ENCODE measurements around the gene ICAM5. TPM values are rescaled to one million over a fixed set of nuclear protein-coding genes. Genes with fewer than 3 reads are reported as not detected.

The ICAM5 gene
- polyA plus RNA-seq, 4 donors = 0.10 to 0.54 (median 0.52) TPM; not detected in 1

DNA sequence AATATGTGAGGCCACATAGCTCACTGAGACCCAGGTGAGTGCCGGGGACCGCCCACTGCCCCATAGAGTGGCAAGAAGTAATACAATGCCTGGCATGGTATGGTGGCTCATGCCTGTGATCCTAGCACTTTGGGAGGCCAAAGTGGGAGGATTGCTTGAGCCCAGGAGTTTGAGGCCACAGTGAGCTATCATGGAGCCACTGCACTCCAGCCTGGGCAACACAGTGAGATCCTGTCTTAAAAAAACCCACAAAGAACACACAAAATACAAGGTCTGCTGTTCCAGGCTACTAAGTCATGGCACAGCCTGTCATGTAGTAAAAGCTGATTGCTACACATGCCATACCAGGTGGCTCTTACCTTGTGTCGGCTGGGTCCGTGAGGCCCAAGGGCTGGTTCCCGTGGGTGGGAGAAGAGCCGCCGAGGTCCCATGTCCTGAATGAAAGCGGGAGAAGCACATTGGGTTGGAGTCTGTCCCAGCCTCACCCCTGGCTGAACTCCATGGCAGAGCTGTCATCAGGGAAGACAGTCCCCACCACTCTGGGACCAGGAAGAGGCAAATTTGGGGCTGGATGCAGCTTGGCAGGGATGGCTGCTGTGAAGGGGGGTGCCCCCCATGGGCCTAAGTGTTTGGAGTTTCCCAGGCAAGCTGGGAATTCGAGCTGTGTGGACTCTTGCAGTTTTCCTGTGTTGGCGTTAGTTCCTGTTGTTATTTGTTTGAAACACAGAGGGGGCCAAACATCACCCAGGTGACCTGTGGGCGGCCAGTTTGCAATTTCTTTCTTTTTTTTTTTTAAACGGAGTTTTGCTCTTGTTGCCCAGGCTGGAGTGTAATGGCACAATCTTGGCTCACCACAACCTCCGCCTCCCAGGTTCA is 29.3 kb downstream of the ICAM5 start:
- WGBS, 3 donors = 91 to 93% (median 91%) methylated on average over 13 of the region's 13 CpGs
- FAIRE-seq (no peak), DNase-seq (no peak)
- Histone ChIP-seq H3K27ac (ENCODE audit: low read depth in 1 of 3, low read length in 2 of 3) (no peak overlapping the region), H3K9me3 (ENCODE audit: control insufficient read depth in 2 of 2, insufficient read depth in 1 of 2, low read depth in 1 of 2, low read length in 1 of 2) (no peaks in the 10 kb centered on the region), H3K36me3 (ENCODE audit: control insufficient read depth in 3 of 3, insufficient read depth in 2 of 3, low read depth in 1 of 3, low read length in 3 of 3) (peaks cover 12 to 82% (median 20%) of the 10 kb centered on the region in 3 donors), H3K4me1 (ENCODE audit: control insufficient read depth in 3 of 3, insufficient read depth in 2 of 3, low read depth in 1 of 3, low read length in 2 of 3) (peaks cover 0 to 24% (median 6%) of the 10 kb centered on the region in 3 donors), H3K4me3 (ENCODE audit: low read depth in 1 of 3, low read length in 3 of 3) (no peak overlapping the region), H3K27me3 (ENCODE audit: control insufficient read depth in 3 of 3, insufficient read depth in 3 of 3, low read length in 3 of 3) (no peaks in the 10 kb centered on the region)

DNA sequence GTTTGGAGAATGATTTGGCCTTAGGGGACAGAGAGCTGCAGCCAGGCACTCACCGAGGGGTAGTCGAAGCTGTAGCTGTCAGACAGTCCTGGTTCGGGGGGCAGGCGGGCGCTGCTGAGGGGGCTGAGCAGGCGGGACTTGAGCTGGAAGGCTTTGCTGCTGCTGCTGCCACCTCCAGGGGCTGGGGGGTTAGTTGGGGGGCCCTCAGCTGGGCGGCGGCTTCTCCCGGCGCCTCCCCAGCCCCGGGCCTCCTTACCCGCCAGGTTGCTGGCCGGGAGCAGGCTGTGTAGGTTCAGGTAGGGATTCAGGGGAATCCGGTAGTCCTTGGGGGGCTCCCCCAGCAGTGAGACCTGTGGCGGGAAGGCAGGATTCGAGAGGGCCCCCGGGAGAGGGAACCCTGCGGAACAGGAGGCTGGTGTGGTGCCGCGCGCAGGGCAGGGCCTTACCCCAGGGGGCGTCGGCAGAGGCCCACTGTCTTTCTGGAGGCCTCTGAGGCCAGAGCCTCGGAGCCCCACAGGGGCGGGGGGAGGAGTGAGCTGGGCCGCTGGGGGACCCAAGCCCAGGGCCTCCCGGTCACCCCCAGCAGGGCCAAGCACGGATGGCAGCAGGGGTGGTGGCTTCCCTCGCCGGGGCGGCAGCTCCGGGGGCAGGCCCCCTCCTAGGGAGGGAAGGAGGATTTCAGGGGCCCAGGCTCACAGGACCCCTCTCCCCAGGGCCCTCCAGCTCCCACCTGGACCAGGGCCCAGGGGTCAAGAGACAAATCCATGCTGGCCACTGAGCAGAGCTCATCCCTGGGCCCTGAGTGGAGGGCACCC is 31.1 kb downstream of the ICAM5 start:
- no peak for FAIRE-seq
- H3K4me1 ChIP-seq (ENCODE audit: control insufficient read depth in 3 of 3, insufficient read depth in 2 of 3, low read depth in 1 of 3, low read length in 2 of 3) = peaks cover 0 to 24% (median 6%) of the 10 kb centered on the region in 3 donors
- no peaks in the 10 kb centered on the region for H3K27me3 ChIP-seq (ENCODE audit: control insufficient read depth in 3 of 3, insufficient read depth in 3 of 3, low read length in 3 of 3)
- WGBS, 3 donors = 89 to 94% (median 94%) methylated on average over 27 to 32 of the region's 32 CpGs
- no peaks in the 10 kb centered on the region for H3K9me3 ChIP-seq (ENCODE audit: control insufficient read depth in 2 of 2, insufficient read depth in 1 of 2, low read depth in 1 of 2, low read length in 1 of 2)
- no peak for DNase-seq
- peak overlapping the region; percentile 72 to 86 (median 75) for H3K27ac ChIP-seq (ENCODE audit: low read depth in 1 of 3, low read length in 2 of 3)
- H3K4me3 ChIP-seq (ENCODE audit: low read depth in 1 of 3, low read length in 3 of 3) = no peak overlapping the region
- H3K36me3 ChIP-seq (ENCODE audit: control insufficient read depth in 3 of 3, insufficient read depth in 2 of 3, low read depth in 1 of 3, low read length in 3 of 3) = peaks cover 12 to 99% (median 22%) of the 10 kb centered on the region in 3 donors

DNA sequence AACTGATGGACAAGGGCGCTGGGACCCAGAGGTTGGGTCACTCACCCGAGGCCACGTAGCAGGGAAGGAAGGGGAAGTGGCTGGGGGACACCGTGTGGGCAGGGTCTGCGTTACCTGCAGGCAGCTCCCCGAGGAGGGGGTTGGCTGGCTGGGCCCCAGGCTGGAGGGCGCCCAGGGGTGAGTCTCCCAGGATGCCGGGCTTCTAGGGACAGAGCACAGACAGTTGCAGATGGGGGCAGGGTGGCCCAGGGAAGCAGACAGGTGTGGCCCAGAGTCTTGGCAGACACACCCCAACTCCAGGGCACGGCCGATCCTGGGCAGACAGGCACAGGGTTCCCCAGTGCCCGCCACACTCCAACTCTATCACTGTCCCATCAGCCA is 31.7 kb downstream of the ICAM5 start:
- H3K4me3 ChIP-seq (ENCODE audit: low read depth in 1 of 3, low read length in 3 of 3) = no peak overlapping the region
- H3K36me3 ChIP-seq (ENCODE audit: control insufficient read depth in 3 of 3, insufficient read depth in 2 of 3, low read depth in 1 of 3, low read length in 3 of 3) = peaks cover 14 to 99% (median 23%) of the 10 kb centered on the region in 3 donors
- no peaks in the 10 kb centered on the region for H3K27me3 ChIP-seq (ENCODE audit: control insufficient read depth in 3 of 3, insufficient read depth in 3 of 3, low read length in 3 of 3)
- H3K4me1 ChIP-seq (ENCODE audit: control insufficient read depth in 3 of 3, insufficient read depth in 2 of 3, low read depth in 1 of 3, low read length in 2 of 3) = peaks cover 0 to 20% (median 6%) of the 10 kb centered on the region in 3 donors
- 49 to 73% (median 54%) methylated on average over 11 of the region's 11 CpGs for WGBS, 3 donors
- no peaks in the 10 kb centered on the region for H3K9me3 ChIP-seq (ENCODE audit: control insufficient read depth in 2 of 2, insufficient read depth in 1 of 2, low read depth in 1 of 2, low read length in 1 of 2)
- no peak for FAIRE-seq
- peak; percentile 63 to 79 for DNase-seq
- H3K27ac ChIP-seq (ENCODE audit: low read depth in 1 of 3, low read length in 2 of 3) = peak overlapping the region; percentile 72 to 86 (median 75)

DNA sequence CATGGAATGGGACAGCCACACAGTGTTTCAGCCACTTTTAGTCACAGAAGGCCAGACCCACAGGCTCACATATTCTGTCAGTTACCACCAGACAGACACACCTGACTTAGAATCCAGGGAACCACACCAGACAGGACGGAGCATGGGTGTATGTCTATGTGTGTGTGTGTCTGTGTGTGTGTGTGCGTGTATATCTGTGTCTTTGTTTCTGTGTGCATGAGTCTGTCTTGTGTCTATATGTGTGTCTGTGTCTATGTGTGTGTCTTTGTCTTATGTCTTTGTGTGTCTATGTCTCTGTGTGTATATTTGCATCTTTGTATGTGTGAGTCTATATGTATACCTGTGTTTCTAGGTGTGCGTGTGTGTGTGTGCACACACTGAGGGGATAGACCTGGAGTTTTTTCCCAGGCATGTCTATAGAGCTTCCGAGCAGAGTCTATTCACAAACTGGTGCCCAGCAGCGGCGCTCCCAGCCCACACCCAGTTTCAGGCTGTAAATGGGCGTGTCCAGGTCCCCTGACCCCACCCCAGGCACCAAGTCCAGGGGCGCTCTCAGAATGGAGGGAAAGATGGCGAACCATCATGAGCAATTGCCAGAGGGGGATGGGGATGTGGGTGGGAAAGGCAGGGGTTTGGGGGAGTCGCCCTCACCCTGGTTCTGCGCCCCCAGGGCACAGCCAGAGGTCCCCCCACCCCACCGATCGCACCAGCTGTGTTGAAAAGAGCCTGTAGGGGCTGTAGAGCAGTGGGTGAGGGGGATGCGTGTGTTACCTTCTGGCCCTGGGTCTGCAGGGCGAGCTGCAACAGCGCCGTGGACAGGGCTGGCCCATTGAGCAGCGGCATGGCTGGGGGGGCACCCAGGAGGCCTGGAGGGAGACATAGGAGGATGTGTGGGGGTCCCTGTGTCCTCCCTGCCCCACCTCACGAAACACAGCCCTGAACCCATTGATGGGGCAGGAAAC is 32.4 kb downstream of the ICAM5 start:
- H3K4me1 ChIP-seq (ENCODE audit: control insufficient read depth in 3 of 3, insufficient read depth in 2 of 3, low read depth in 1 of 3, low read length in 2 of 3) = peaks cover 0 to 20% (median 6%) of the 10 kb centered on the region in 3 donors
- DNase-seq (peak; percentile 91 to 92), FAIRE-seq (no peak)
- 48 to 78% (median 67%) methylated on average over 18 to 19 of the region's 19 CpGs for WGBS, 3 donors
- H3K27me3 ChIP-seq (ENCODE audit: control insufficient read depth in 3 of 3, insufficient read depth in 3 of 3, low read length in 3 of 3) = no peaks in the 10 kb centered on the region
- H3K9me3 ChIP-seq (ENCODE audit: control insufficient read depth in 2 of 2, insufficient read depth in 1 of 2, low read depth in 1 of 2, low read length in 1 of 2) = no peaks in the 10 kb centered on the region
- H3K4me3 ChIP-seq (ENCODE audit: low read depth in 1 of 3, low read length in 3 of 3) = no peak overlapping the region
- peaks cover 16 to 98% (median 27%) of the 10 kb centered on the region in 3 donors for H3K36me3 ChIP-seq (ENCODE audit: control insufficient read depth in 3 of 3, insufficient read depth in 2 of 3, low read depth in 1 of 3, low read length in 3 of 3)
- H3K27ac ChIP-seq (ENCODE audit: low read depth in 1 of 3, low read length in 2 of 3) = peak overlapping the region; percentile 72 to 86 (median 75)

DNA sequence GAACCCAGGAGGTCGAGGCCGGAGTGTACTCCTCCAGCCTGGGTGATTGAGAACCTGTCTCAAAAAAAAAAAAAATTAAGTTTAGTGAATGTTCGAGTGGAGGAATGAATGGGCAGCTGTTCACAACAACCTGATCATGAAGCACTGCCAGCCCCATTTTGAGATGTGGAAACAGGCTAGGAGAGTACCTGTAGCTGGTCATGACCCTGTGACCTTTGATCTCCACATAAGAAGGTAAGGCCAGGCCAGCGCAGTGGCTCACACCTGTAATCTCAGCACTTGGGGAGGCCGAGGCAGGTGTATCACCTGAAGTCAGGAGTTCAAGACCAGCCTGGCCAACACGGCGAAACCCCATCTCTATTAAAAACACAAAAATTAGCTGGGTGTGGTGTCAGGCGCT is 36.0 kb downstream of the ICAM5 start:
- H3K4me3 ChIP-seq (ENCODE audit: low read depth in 1 of 3, low read length in 3 of 3) = no peak overlapping the region
- H3K4me1 ChIP-seq (ENCODE audit: control insufficient read depth in 3 of 3, insufficient read depth in 2 of 3, low read depth in 1 of 3, low read length in 2 of 3) = peaks cover 0 to 20% (median 6%) of the 10 kb centered on the region in 3 donors
- H3K27me3 ChIP-seq (ENCODE audit: control insufficient read depth in 3 of 3, insufficient read depth in 3 of 3, low read length in 3 of 3) = no peaks in the 10 kb centered on the region
- WGBS, 3 donors = 70 to 89% (median 79%) methylated on average over 8 of the region's 8 CpGs
- FAIRE-seq (no peak), DNase-seq (peak in 1 of 2 donors; percentile 16)
- H3K27ac ChIP-seq (ENCODE audit: low read depth in 1 of 3, low read length in 2 of 3) = no peak overlapping the region
- H3K9me3 ChIP-seq (ENCODE audit: control insufficient read depth in 2 of 2, insufficient read depth in 1 of 2, low read depth in 1 of 2, low read length in 1 of 2) = no peaks in the 10 kb centered on the region
- H3K36me3 ChIP-seq (ENCODE audit: control insufficient read depth in 3 of 3, insufficient read depth in 2 of 3, low read depth in 1 of 3, low read length in 3 of 3) = peaks cover 28 to 98% (median 31%) of the 10 kb centered on the region in 3 donors

DNA sequence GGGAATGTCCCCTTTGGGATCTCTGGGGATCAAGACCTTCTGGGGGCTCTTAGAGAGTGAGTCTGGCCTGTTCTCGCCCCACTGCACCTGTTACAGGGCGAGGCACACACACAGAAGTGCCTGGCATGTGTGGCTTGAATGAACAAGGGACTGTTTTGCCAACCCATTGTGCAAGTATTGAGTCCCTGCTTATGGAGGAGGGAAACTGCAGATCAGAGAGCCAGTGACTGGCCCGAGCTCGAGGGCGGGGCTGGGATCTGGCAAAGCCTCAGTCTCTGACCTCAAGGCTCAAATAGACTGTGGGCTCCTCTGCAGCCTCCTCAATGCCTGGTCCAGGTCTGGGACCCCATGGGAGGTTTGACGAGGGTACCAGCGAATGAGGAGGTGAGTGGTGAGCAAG is 38.0 kb downstream of the ICAM5 start:
- FAIRE-seq (no peak), DNase-seq (no peak)
- H3K4me1 ChIP-seq (ENCODE audit: control insufficient read depth in 3 of 3, insufficient read depth in 2 of 3, low read depth in 1 of 3, low read length in 2 of 3) = peaks cover 0 to 11% (median 0%) of the 10 kb centered on the region in 3 donors
- H3K9me3 ChIP-seq (ENCODE audit: control insufficient read depth in 2 of 2, insufficient read depth in 1 of 2, low read depth in 1 of 2, low read length in 1 of 2) = no peaks in the 10 kb centered on the region
- no peaks in the 10 kb centered on the region for H3K27me3 ChIP-seq (ENCODE audit: control insufficient read depth in 3 of 3, insufficient read depth in 3 of 3, low read length in 3 of 3)
- peaks cover 27 to 84% (median 30%) of the 10 kb centered on the region in 3 donors for H3K36me3 ChIP-seq (ENCODE audit: control insufficient read depth in 3 of 3, insufficient read depth in 2 of 3, low read depth in 1 of 3, low read length in 3 of 3)
- no peak overlapping the region for H3K27ac ChIP-seq (ENCODE audit: low read depth in 1 of 3, low read length in 2 of 3)
- WGBS, 3 donors = 82 to 92% (median 87%) methylated on average over 7 of the region's 7 CpGs
- no peak overlapping the region for H3K4me3 ChIP-seq (ENCODE audit: low read depth in 1 of 3, low read length in 3 of 3)

DNA sequence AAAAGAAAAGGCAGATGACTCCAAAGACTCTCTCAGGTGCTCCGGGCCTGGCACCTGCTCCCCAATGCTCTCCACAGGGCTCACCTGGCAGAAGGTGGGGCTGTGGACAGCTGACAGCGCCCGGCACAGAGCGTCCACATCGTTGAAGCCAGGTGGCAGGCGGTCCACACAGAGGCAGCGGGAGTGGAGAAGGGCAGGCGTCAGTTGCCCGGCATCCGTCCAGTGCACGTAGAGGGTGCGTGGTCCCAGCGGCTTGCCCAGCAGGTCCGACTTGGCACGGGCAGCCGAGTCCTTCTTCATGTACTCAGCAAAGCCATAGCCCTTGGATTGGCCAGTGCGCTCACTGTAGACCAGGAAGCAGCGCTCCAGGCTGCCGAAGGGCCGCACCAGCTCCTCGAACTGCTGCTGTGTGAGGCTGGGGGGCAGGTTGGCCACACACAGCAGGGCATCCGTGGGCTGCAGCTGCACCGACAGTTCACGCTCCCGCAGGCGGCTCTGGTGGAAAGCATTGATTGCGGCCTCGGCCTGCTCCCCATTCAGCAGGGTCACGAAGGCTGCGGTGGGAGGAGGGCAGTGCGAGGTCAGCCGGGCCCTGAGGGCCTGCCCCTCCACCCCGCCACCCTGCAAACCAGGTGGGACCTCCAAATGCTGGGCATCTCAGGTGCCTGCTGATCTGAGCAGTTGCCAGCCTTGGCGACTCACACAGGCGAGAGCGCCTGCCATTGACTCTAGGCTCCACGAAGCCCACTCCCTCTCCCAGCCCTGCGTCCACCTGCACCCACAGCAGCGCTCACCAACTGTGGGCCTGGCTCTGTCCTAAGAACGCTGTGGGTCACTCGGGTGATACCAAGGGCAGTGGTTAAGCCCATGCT is 39.0 kb downstream of the ICAM5 start:
- no peak for FAIRE-seq
- H3K36me3 ChIP-seq (ENCODE audit: control insufficient read depth in 3 of 3, insufficient read depth in 2 of 3, low read depth in 1 of 3, low read length in 3 of 3) = peaks cover 25 to 74% (median 28%) of the 10 kb centered on the region in 3 donors

More for the DNA sequence above, 39.0 kb downstream of the ICAM5 start:
- H3K27ac ChIP-seq (ENCODE audit: low read depth in 1 of 3, low read length in 2 of 3) = no peak overlapping the region
- DNase-seq = no peak
- no peaks in the 10 kb centered on the region for H3K9me3 ChIP-seq (ENCODE audit: control insufficient read depth in 2 of 2, insufficient read depth in 1 of 2, low read depth in 1 of 2, low read length in 1 of 2)
- peaks cover 0 to 9% (median 0%) of the 10 kb centered on the region in 3 donors for H3K4me1 ChIP-seq (ENCODE audit: control insufficient read depth in 3 of 3, insufficient read depth in 2 of 3, low read depth in 1 of 3, low read length in 2 of 3)
- 95 to 97% (median 96%) methylated on average over 39 to 41 of the region's 41 CpGs for WGBS, 3 donors
- no peaks in the 10 kb centered on the region for H3K27me3 ChIP-seq (ENCODE audit: control insufficient read depth in 3 of 3, insufficient read depth in 3 of 3, low read length in 3 of 3)
- H3K4me3 ChIP-seq (ENCODE audit: low read depth in 1 of 3, low read length in 3 of 3) = no peak overlapping the region
